Measurements from ENCODE around the gene DLEU7.

Gene DLEU7

DNA sequence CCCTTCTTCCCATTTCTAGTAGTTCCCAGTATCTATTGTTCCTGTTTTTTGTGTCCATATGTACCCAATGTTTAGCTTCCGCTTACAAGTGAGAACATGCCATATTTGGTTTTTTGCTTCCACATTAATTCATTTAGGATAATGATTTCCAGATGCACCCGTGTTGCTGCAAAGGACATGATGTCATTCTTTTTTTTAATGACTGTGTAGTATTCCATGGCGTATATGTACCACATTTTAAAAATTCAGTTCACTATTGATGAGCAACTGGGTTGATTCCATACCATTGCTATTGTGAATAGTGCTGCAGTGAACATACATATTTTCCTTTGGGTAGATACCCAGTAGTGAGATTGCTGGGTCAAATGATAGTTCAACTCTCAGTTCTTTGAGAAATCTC is 50.5 kb downstream of the DLEU7 start:
- no peak overlapping the region for H2AFZ ChIP-seq (ENCODE audit: low read length)
- H3K9ac ChIP-seq (ENCODE audit: low read depth, low read length, poor library complexity, severe bottlenecking), result no peak overlapping the region
- no peaks in the 10 kb centered on the region for H3K27me3 ChIP-seq (ENCODE audit: insufficient read depth, low read length, poor library complexity, severe bottlenecking)
- H3K36me3 ChIP-seq (ENCODE audit: insufficient read depth, low read length), result no peaks in the 10 kb centered on the region
- no peaks in the 10 kb centered on the region for H3K9me3 ChIP-seq (ENCODE audit: insufficient read depth, low read depth, low read length)
- TF ChIP-seq EZH2phosphoT487 (IDR thresholded peaks at IDR 0.05; ENCODE audit: borderline replicate concordance), result no peak
- TF ChIP-seq, protein P1, sequence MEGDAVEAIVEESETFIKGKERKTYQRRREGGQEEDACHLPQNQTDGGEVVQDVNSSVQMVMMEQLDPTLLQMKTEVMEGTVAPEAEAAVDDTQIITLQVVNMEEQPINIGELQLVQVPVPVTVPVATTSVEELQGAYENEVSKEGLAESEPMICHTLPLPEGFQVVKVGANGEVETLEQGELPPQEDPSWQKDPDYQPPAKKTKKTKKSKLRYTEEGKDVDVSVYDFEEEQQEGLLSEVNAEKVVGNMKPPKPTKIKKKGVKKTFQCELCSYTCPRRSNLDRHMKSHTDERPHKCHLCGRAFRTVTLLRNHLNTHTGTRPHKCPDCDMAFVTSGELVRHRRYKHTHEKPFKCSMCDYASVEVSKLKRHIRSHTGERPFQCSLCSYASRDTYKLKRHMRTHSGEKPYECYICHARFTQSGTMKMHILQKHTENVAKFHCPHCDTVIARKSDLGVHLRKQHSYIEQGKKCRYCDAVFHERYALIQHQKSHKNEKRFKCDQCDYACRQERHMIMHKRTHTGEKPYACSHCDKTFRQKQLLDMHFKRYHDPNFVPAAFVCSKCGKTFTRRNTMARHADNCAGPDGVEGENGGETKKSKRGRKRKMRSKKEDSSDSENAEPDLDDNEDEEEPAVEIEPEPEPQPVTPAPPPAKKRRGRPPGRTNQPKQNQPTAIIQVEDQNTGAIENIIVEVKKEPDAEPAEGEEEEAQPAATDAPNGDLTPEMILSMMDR (conservative IDR thresholded peaks at IDR 0.05; ENCODE audit: low read length), result no peak
- H3K79me2 ChIP-seq (ENCODE audit: insufficient read depth, low read length), result no peaks in the 10 kb centered on the region
- H3K4me2 ChIP-seq (ENCODE audit: low read depth, low read length, poor library complexity, severe bottlenecking), result no peak overlapping the region
- H3K4me3 ChIP-seq (ENCODE audit: low read length, poor library complexity, severe bottlenecking), result no peak overlapping the region
- no peaks in the 10 kb centered on the region for H3F3A ChIP-seq (ENCODE audit: low read depth)
- no peaks in the 10 kb centered on the region for H3K9me2 ChIP-seq (replicated peaks; ENCODE audit: low read depth, low read length)
- H3K4me1 ChIP-seq (ENCODE audit: insufficient read depth, low read length, poor library complexity, severe bottlenecking), result no peaks in the 10 kb centered on the region
- no peaks in the 10 kb centered on the region for H4K20me1 ChIP-seq (ENCODE audit: insufficient read depth, low read length, poor library complexity, severe bottlenecking)

DNA sequence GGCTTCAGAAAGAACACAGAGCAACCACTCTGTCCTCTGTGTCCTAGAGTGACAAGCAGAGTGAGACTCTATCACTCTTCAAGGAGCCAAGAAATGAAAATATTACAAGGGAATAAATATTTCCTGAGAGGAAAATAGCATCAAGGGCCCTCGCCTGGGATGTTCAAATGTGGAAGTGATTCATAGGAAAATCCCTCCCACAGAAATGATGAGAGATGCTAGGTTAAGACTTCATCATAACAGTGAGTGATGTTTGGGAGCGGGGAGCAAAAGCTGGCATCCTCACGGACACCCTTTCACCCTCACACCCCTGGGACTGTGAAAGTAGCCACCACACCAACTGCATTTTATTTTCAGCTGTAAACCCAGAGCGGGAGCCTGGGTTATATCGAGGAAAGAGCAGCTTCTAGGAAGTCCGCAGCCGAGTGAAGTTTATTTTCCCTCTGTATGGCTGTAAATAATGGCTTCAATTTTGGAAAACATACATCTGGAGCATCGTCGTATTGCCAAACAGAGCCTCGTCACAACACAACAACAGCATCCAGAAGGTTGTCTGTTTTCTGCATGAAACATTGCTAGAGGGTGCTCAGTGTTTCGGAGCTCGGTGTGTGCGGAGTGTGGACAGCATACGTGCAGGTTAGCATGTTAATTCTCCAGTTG is 54.8 kb downstream of the DLEU7 start:
- Histone ChIP-seq H3K27me3 (ENCODE audit: insufficient read depth, low read length, poor library complexity, severe bottlenecking) (no peaks in the 10 kb centered on the region), H3K4me2 (ENCODE audit: low read depth, low read length, poor library complexity, severe bottlenecking) (no peak overlapping the region), H2AFZ (ENCODE audit: low read length) (no peak overlapping the region), H3F3A (ENCODE audit: low read depth) (no peaks in the 10 kb centered on the region), H4K20me1 (ENCODE audit: insufficient read depth, low read length, poor library complexity, severe bottlenecking) (no peaks in the 10 kb centered on the region), H3K9ac (ENCODE audit: low read depth, low read length, poor library complexity, severe bottlenecking) (no peak overlapping the region), H3K36me3 (ENCODE audit: insufficient read depth, low read length) (no peaks in the 10 kb centered on the region), H3K9me2 (replicated peaks; ENCODE audit: low read depth, low read length) (no peaks in the 10 kb centered on the region), H3K9me3 (ENCODE audit: insufficient read depth, low read depth, low read length) (no peaks in the 10 kb centered on the region), H3K4me1 (ENCODE audit: insufficient read depth, low read length, poor library complexity, severe bottlenecking) (no peaks in the 10 kb centered on the region), H3K4me3 (ENCODE audit: low read length, poor library complexity, severe bottlenecking) (no peak overlapping the region), H3K79me2 (ENCODE audit: insufficient read depth, low read length) (no peaks in the 10 kb centered on the region)
- TF ChIP-seq, protein P1 (conservative IDR thresholded peaks at IDR 0.05; ENCODE audit: low read length), result no peak

DNA sequence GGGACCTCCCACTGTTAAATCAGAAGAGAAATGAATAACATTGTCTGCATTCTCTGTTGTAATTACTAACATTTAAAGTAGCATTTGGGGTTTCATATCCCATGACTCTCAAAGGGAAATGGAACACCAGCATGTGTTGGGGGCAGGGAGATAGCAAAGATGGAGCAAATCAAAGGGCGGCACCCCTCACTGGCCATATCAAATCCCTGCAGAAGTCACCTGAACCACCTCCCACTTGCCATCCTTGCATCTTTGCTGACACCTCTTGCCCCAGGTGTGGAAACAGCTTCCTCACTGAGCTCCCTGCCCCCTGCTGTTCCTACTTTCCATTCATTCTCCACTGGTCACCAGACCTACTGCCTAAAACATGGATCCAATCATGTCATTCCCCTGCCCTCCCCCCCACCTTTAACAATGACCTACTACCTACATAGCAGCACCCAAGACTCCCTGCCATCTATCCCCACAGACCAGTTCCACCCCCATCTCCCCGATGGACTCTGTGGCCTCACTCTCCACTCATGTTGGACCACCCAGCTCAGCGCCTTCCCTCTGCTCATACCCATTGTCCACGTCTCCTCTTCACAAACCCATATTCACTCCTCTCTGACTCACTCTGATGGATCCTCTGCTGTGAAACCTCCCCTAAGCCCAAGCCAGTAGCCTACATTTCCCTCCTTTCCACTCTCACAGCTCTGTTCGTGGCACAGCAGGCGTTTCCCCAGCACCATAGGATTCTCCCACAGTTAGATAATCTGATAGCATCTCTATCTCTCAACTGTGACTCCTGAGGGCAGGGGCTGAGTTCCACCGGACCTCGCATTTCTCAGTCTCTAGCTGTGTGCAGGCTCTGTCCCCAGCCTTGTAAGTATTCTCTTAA is 55.9 kb downstream of the DLEU7 start:
- H3K4me2 ChIP-seq (ENCODE audit: low read depth, low read length, poor library complexity, severe bottlenecking), result no peak overlapping the region

More for the DNA sequence above, 55.9 kb downstream of the DLEU7 start:
- peaks cover 6% of the 10 kb centered on the region for H3K4me1 ChIP-seq (ENCODE audit: insufficient read depth, low read length, poor library complexity, severe bottlenecking)
- no peaks in the 10 kb centered on the region for H3K79me2 ChIP-seq (ENCODE audit: insufficient read depth, low read length)
- no peaks in the 10 kb centered on the region for H3F3A ChIP-seq (ENCODE audit: low read depth)
- no peak overlapping the region for H3K4me3 ChIP-seq (ENCODE audit: low read length, poor library complexity, severe bottlenecking)
- H3K9me3 ChIP-seq (ENCODE audit: insufficient read depth, low read depth, low read length), result no peaks in the 10 kb centered on the region
- TF ChIP-seq, protein P1 (conservative IDR thresholded peaks at IDR 0.05; ENCODE audit: low read length), result no peak
- TF ChIP-seq EZH2phosphoT487 (IDR thresholded peaks at IDR 0.05; ENCODE audit: borderline replicate concordance), result no peak
- no peak overlapping the region for H2AFZ ChIP-seq (ENCODE audit: low read length)
- no peaks in the 10 kb centered on the region for H3K9me2 ChIP-seq (replicated peaks; ENCODE audit: low read depth, low read length)
- no peak overlapping the region for H3K9ac ChIP-seq (ENCODE audit: low read depth, low read length, poor library complexity, severe bottlenecking)
- no peaks in the 10 kb centered on the region for H3K36me3 ChIP-seq (ENCODE audit: insufficient read depth, low read length)
- no peaks in the 10 kb centered on the region for H3K27me3 ChIP-seq (ENCODE audit: insufficient read depth, low read length, poor library complexity, severe bottlenecking)
- H4K20me1 ChIP-seq (ENCODE audit: insufficient read depth, low read length, poor library complexity, severe bottlenecking), result no peaks in the 10 kb centered on the region
